Retina (tissue), 1 donor: Measurements from ENCODE around the gene UROS.

Experiments used
- DNase-seq: peaks from one replicate; pipeline ENCODE4 v3.0.0-alpha.2; 2016

Gene UROS

GRCh38 chr10:125828311-125828710, 5.3 kb upstream of the UROS start:
- no peak for DNase-seq

- DNase-seq, result no peak
Observed at GRCh38 chr10:125827133-125827532, 4.1 kb upstream of the UROS start.

- DNase-seq, result no peak
Observed at GRCh38 chr10:125824736-125825135, 1.7 kb upstream of the UROS start.

GRCh38 chr10:125823663-125824251, 699 bp upstream of the UROS start:
- DNase-seq, result no peak

- no peak for DNase-seq
Observed at GRCh38 chr10:125820701-125821100, 2.4 kb downstream of the UROS start.

GRCh38 chr10:125817337-125817946, 5.6 kb downstream of the UROS start:
- no peak for DNase-seq

- no peak for DNase-seq
Observed at GRCh38 chr10:125816548-125816947, 6.5 kb downstream of the UROS start.

GRCh38 chr10:125815764-125816163, 7.3 kb downstream of the UROS start:
- DNase-seq, result no peak

- DNase-seq, result no peak
Observed at GRCh38 chr10:125812128-125812750, 10.8 kb downstream of the UROS start.

- DNase-seq, result no peak
Observed at GRCh38 chr10:125811251-125811650, 11.8 kb downstream of the UROS start.

GRCh38 chr10:125808047-125808446, 15.0 kb downstream of the UROS start:
- DNase-seq, result no peak

- DNase-seq, result no peak
Observed at GRCh38 chr10:125802739-125803138, 20.3 kb downstream of the UROS start.

- no peak for DNase-seq
Observed at GRCh38 chr10:125802131-125802530, 20.9 kb downstream of the UROS start.

GRCh38 chr10:125801574-125801973, 21.5 kb downstream of the UROS start:
- no peak for DNase-seq

GRCh38 chr10:125799451-125800182, 23.4 kb downstream of the UROS start:
- no peak for DNase-seq

- no peak for DNase-seq
Observed at GRCh38 chr10:125797994-125798662, 24.9 kb downstream of the UROS start.

GRCh38 chr10:125797424-125797823, 25.6 kb downstream of the UROS start:
- DNase-seq, result no peak

GRCh38 chr10:125795637-125796190, 27.3 kb downstream of the UROS start:
- no peak for DNase-seq

GRCh38 chr10:125795128-125795527, 27.9 kb downstream of the UROS start:
- no peak for DNase-seq

GRCh38 chr10:125792342-125793300, 30.4 kb downstream of the UROS start:
- no peak for DNase-seq

- no peak for DNase-seq
Observed at GRCh38 chr10:125788156-125789034, 34.7 kb downstream of the UROS start.
